DOHH2 (cell line): ENCODE measurements around the gene CLCN2.

Source experiments
- CTCF ChIP-seq: fragments of 200-600 bp; sonication (generic); IDR thresholded peaks from one replicate; pipeline ENCODE4 v1.5.1; 2014; ENCODE audit warnings: antibody characterized with exemption, mild to moderate bottlenecking, low read depth, low read length; ENCODE audit not compliant: poor library complexity, severe bottlenecking
- EZH2phosphoT487 ChIP-seq: fragments of 200-600 bp; sonication (generic); IDR thresholded peaks from 2 replicates; pipeline ENCODE4 v1.6.1; 2017; ENCODE audit warnings: borderline replicate concordance, mild to moderate bottlenecking, antibody characterized with exemption, low read length, moderate library complexity, mixed read lengths

- TF ChIP-seq CTCF (no peak), EZH2phosphoT487 (no peak)
These were observed 22.4 kb downstream of the CLCN2 start for GRCh38 chr3:184339001-184339400.
